Dendritic cell treated with granulocyte-macrophage colony-stimulating factor and Interleukin-4, amounts not matched to agents 40 ng/mL and 50 ng/mL, for 4 days (primary cell): ENCODE results near the gene LPCAT1.

ENCODE experiments used
- H3K27ac Mint-ChIP-seq: one replicate; pipeline ENCODE4 v1.8.0; 2022; ENCODE audit warnings: mild to moderate bottlenecking, mixed read lengths
- H3K27me3 Mint-ChIP-seq: one replicate; pipeline ENCODE4 v1.8.0; 2022; ENCODE audit warnings: mild to moderate bottlenecking, mixed read lengths
- H3K36me3 Mint-ChIP-seq: one replicate; pipeline ENCODE4 v1.8.0; 2022; ENCODE audit warnings: low read depth, mixed read lengths
- H3K4me1 Mint-ChIP-seq: one replicate; pipeline ENCODE4 v1.8.0; 2022; ENCODE audit warnings: low read depth, mixed read lengths
- H3K4me3 Mint-ChIP-seq: one replicate; pipeline ENCODE4 v1.8.0; 2022; ENCODE audit warnings: mild to moderate bottlenecking, moderate library complexity, mixed read lengths
- H3K9me3 Mint-ChIP-seq: one replicate; pipeline ENCODE4 v1.8.0; 2022; ENCODE audit warnings: mixed read lengths
- intact Hi-C: fragments of 100-400 bp; cut with micrococcal nuclease; formaldehyde crosslinking; loops from one replicate; pipeline ENCODE4 v1.15.0; 2022

LPCAT1 gene

GRCh38 chr5:1442222-1443145 is 81.3 kb downstream of the LPCAT1 start:
- intact Hi-C loops = no loop called here
- no peaks in the 10 kb centered on the region for H3K36me3 Mint-ChIP-seq
- no peak overlapping the region for H3K27ac Mint-ChIP-seq
- H3K9me3 Mint-ChIP-seq = peaks cover 9% of the 10 kb centered on the region
- H3K4me3 Mint-ChIP-seq = no peak overlapping the region
- peaks cover 5% of the 10 kb centered on the region for H3K4me1 Mint-ChIP-seq
- peaks cover 66% of the 10 kb centered on the region for H3K27me3 Mint-ChIP-seq

- H3K9me3 Mint-ChIP-seq = peaks cover 9% of the 10 kb centered on the region
- no peak overlapping the region for H3K4me3 Mint-ChIP-seq
- H3K27ac Mint-ChIP-seq = no peak overlapping the region
- peaks cover 5% of the 10 kb centered on the region for H3K4me1 Mint-ChIP-seq
- intact Hi-C loops = no loop called here
- H3K27me3 Mint-ChIP-seq = peaks cover 60% of the 10 kb centered on the region
- no peaks in the 10 kb centered on the region for H3K36me3 Mint-ChIP-seq
These were observed 82.4 kb downstream of the LPCAT1 start for GRCh38 chr5:1441166-1441865.

- no peak overlapping the region for H3K27ac Mint-ChIP-seq
- H3K36me3 Mint-ChIP-seq = no peaks in the 10 kb centered on the region
- H3K4me3 Mint-ChIP-seq = no peak overlapping the region
- intact Hi-C loops = no loop called here
- peaks cover 53% of the 10 kb centered on the region for H3K27me3 Mint-ChIP-seq
- peaks cover 5% of the 10 kb centered on the region for H3K4me1 Mint-ChIP-seq
- peaks cover 9% of the 10 kb centered on the region for H3K9me3 Mint-ChIP-seq
These were observed 83.7 kb downstream of the LPCAT1 start for GRCh38 chr5:1440098-1440493.

GRCh38 chr5:1439388-1440097 is 84.2 kb downstream of the LPCAT1 start:
- Mint-ChIP-seq H3K27me3 (peaks cover 48% of the 10 kb centered on the region), H3K36me3 (no peaks in the 10 kb centered on the region), H3K27ac (no peak overlapping the region), H3K4me1 (peaks cover 2% of the 10 kb centered on the region), H3K4me3 (no peak overlapping the region), H3K9me3 (peaks cover 9% of the 10 kb centered on the region)
- intact Hi-C loops = no loop called here

- Mint-ChIP-seq H3K36me3 (no peaks in the 10 kb centered on the region), H3K27ac (no peak overlapping the region), H3K9me3 (peaks cover 9% of the 10 kb centered on the region), H3K4me3 (no peak overlapping the region), H3K27me3 (peaks cover 42% of the 10 kb centered on the region), H3K4me1 (no peaks in the 10 kb centered on the region)
- intact Hi-C loops = no loop called here
These were observed 84.9 kb downstream of the LPCAT1 start for GRCh38 chr5:1438871-1439270.

GRCh38 chr5:1437876-1438559 is 85.7 kb downstream of the LPCAT1 start:
- H3K27ac Mint-ChIP-seq = no peak overlapping the region
- H3K4me3 Mint-ChIP-seq = no peak overlapping the region
- H3K36me3 Mint-ChIP-seq = no peaks in the 10 kb centered on the region
- no peaks in the 10 kb centered on the region for H3K4me1 Mint-ChIP-seq
- intact Hi-C loops = no loop called here
- peaks cover 18% of the 10 kb centered on the region for H3K9me3 Mint-ChIP-seq
- peaks cover 33% of the 10 kb centered on the region for H3K27me3 Mint-ChIP-seq

- Mint-ChIP-seq H3K4me3 (no peak overlapping the region), H3K27ac (no peak overlapping the region), H3K36me3 (no peaks in the 10 kb centered on the region), H3K4me1 (no peaks in the 10 kb centered on the region), H3K9me3 (peaks cover 24% of the 10 kb centered on the region), H3K27me3 (peaks cover 26% of the 10 kb centered on the region)
- intact Hi-C loops = no loop called here
These were observed 86.4 kb downstream of the LPCAT1 start for GRCh38 chr5:1437226-1437829.

GRCh38 chr5:1436681-1437080 is 87.1 kb downstream of the LPCAT1 start:
- Mint-ChIP-seq H3K36me3 (no peaks in the 10 kb centered on the region), H3K4me1 (no peaks in the 10 kb centered on the region), H3K27me3 (peaks cover 20% of the 10 kb centered on the region), H3K27ac (no peak overlapping the region), H3K9me3 (peaks cover 27% of the 10 kb centered on the region), H3K4me3 (no peak overlapping the region)
- intact Hi-C loops = no loop called here

- Mint-ChIP-seq H3K4me1 (no peaks in the 10 kb centered on the region), H3K9me3 (peaks cover 32% of the 10 kb centered on the region), H3K27me3 (peaks cover 16% of the 10 kb centered on the region), H3K4me3 (no peak overlapping the region), H3K36me3 (no peaks in the 10 kb centered on the region), H3K27ac (no peak overlapping the region)
- intact Hi-C loops = no loop called here
These were observed 87.7 kb downstream of the LPCAT1 start for GRCh38 chr5:1436036-1436435.

GRCh38 chr5:1435369-1435768 is 88.4 kb downstream of the LPCAT1 start:
- Mint-ChIP-seq H3K36me3 (no peaks in the 10 kb centered on the region), H3K9me3 (peaks cover 32% of the 10 kb centered on the region), H3K4me1 (no peaks in the 10 kb centered on the region), H3K27me3 (peaks cover 14% of the 10 kb centered on the region), H3K27ac (no peak overlapping the region), H3K4me3 (no peak overlapping the region)
- intact Hi-C loops = no loop called here

- Mint-ChIP-seq H3K4me1 (no peaks in the 10 kb centered on the region), H3K27ac (no peak overlapping the region), H3K9me3 (peaks cover 56% of the 10 kb centered on the region), H3K27me3 (peaks cover 3% of the 10 kb centered on the region), H3K4me3 (no peak overlapping the region), H3K36me3 (no peaks in the 10 kb centered on the region)
- intact Hi-C loops = no loop called here
These were observed 91.5 kb downstream of the LPCAT1 start for GRCh38 chr5:1432296-1432695.

- Mint-ChIP-seq H3K9me3 (peaks cover 60% of the 10 kb centered on the region), H3K36me3 (no peaks in the 10 kb centered on the region), H3K4me3 (no peak overlapping the region), H3K27me3 (no peaks in the 10 kb centered on the region), H3K4me1 (no peaks in the 10 kb centered on the region), H3K27ac (no peak overlapping the region)
- intact Hi-C loops = no loop called here
These were observed 91.9 kb downstream of the LPCAT1 start for GRCh38 chr5:1431896-1432295.

- no peaks in the 10 kb centered on the region for H3K4me1 Mint-ChIP-seq
- peaks cover 67% of the 10 kb centered on the region for H3K9me3 Mint-ChIP-seq
- intact Hi-C loops = no loop called here
- H3K27me3 Mint-ChIP-seq = peaks cover 2% of the 10 kb centered on the region
- no peak overlapping the region for H3K4me3 Mint-ChIP-seq
- no peak overlapping the region for H3K27ac Mint-ChIP-seq
- H3K36me3 Mint-ChIP-seq = no peaks in the 10 kb centered on the region
These were observed 92.5 kb downstream of the LPCAT1 start for GRCh38 chr5:1431021-1431811.
